ENCODE measurements around the gene POLL.

DNA sequence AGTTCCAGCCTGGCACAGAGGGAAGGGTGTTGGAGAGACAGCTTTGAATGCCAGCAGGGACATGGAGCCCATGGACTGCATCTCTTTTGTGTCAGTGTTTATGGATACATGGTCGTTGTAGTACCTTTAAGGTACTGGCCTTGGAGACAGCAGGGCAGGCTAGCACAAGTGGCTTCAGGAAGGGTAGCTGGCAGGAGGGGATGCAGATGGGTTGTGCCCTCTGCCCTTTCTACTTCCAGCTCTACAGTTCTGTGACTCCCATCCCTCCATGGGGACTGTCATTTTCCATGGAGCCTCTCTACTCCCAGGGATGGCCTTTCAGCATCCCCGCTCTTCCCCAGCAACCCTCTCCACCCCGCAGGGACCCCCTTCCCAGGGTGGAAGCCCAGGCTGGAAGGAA lies 25.1 kb downstream of the POLL start:
- TF ChIP-seq, protein P1, sequence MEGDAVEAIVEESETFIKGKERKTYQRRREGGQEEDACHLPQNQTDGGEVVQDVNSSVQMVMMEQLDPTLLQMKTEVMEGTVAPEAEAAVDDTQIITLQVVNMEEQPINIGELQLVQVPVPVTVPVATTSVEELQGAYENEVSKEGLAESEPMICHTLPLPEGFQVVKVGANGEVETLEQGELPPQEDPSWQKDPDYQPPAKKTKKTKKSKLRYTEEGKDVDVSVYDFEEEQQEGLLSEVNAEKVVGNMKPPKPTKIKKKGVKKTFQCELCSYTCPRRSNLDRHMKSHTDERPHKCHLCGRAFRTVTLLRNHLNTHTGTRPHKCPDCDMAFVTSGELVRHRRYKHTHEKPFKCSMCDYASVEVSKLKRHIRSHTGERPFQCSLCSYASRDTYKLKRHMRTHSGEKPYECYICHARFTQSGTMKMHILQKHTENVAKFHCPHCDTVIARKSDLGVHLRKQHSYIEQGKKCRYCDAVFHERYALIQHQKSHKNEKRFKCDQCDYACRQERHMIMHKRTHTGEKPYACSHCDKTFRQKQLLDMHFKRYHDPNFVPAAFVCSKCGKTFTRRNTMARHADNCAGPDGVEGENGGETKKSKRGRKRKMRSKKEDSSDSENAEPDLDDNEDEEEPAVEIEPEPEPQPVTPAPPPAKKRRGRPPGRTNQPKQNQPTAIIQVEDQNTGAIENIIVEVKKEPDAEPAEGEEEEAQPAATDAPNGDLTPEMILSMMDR (IDR thresholded peaks at IDR 0.05; ENCODE audit: low read depth, low read length, poor library complexity, severe bottlenecking), result no peak
- no peak for TF ChIP-seq EZH2phosphoT487 (IDR thresholded peaks at IDR 0.05; ENCODE audit: borderline replicate concordance, low read length)

Data from DOHH2 (cell line).